GM19395 (cell line): ENCODE data around the gene SPTB.

Experiments used
- ATAC-seq: cut with Tn5 transposase; IDR thresholded peaks from one replicate; pipeline ENCODE4 v1.9.1; 2021; ENCODE audit warnings: mild to moderate bottlenecking, moderate library complexity; ENCODE audit not compliant: unreplicated experiment

Gene SPTB

GRCh38 chr14:64715628-64716412, 163.9 kb downstream of the SPTB start:
- no peak for ATAC-seq

- ATAC-seq, result no peak
Observed at GRCh38 chr14:64715146-64715627, 164.5 kb downstream of the SPTB start.

- no peak for ATAC-seq
Observed at GRCh38 chr14:64714432-64715025, 165.2 kb downstream of the SPTB start.

- ATAC-seq, result no peak
Observed at GRCh38 chr14:64713677-64714076, 166.0 kb downstream of the SPTB start.

GRCh38 chr14:64711039-64711438, 168.7 kb downstream of the SPTB start:
- ATAC-seq, result no peak

- ATAC-seq, result no peak
Observed at GRCh38 chr14:64709126-64709525, 170.6 kb downstream of the SPTB start.

- ATAC-seq, result no peak
Observed at GRCh38 chr14:64708148-64709004, 171.3 kb downstream of the SPTB start.

GRCh38 chr14:64707661-64708060, 172.0 kb downstream of the SPTB start:
- ATAC-seq, result no peak

GRCh38 chr14:64706593-64707193, 173.0 kb downstream of the SPTB start:
- no peak for ATAC-seq

- ATAC-seq, result no peak
Observed at GRCh38 chr14:64706119-64706592, 173.6 kb downstream of the SPTB start.

- ATAC-seq, result no peak
Observed at GRCh38 chr14:64705381-64706118, 174.2 kb downstream of the SPTB start.

- ATAC-seq, result no peak
Observed at GRCh38 chr14:64704743-64705380, 174.8 kb downstream of the SPTB start.

- ATAC-seq, result no peak
Observed at GRCh38 chr14:64704143-64704742, 175.5 kb downstream of the SPTB start, which contains the start of gene PLEKHG3. Gene PLEKHG3, plus strand, starts transcription at chr14:64704424. Its CDS starts 23,208 bp downstream, at chr14:64727632.

- ATAC-seq, result no peak
Observed at GRCh38 chr14:64703395-64704142, 176.1 kb downstream of the SPTB start.

- ATAC-seq, result no peak
Observed at GRCh38 chr14:64702493-64703394, 177.0 kb downstream of the SPTB start.

GRCh38 chr14:64701660-64702059, 178.0 kb downstream of the SPTB start:
- ATAC-seq, result no peak

- no peak for ATAC-seq
Observed at GRCh38 chr14:64700894-64701293, 178.8 kb downstream of the SPTB start.
